AG09319 (cell line): ENCODE data around the gene ARFRP1.
"Not testable (repeated sequence)": the region's sequence is repeated elsewhere in the genome, so short reads cannot be mapped to it uniquely, and the experiment has no call there.

Experiments
- DNase-seq: peaks from one replicate; pipeline ENCODE4 v3.0.0-alpha.2; 2010; ENCODE audit warnings: low read depth; ENCODE audit errors: extremely low read depth
- CTCF ChIP-seq: IDR thresholded peaks from 2 replicates; pipeline ENCODE4 v1.5.1; 2011; ENCODE audit warnings: low read depth, mild to moderate bottlenecking, inconsistent platforms, low read length, moderate library complexity

Gene ARFRP1

DNA sequence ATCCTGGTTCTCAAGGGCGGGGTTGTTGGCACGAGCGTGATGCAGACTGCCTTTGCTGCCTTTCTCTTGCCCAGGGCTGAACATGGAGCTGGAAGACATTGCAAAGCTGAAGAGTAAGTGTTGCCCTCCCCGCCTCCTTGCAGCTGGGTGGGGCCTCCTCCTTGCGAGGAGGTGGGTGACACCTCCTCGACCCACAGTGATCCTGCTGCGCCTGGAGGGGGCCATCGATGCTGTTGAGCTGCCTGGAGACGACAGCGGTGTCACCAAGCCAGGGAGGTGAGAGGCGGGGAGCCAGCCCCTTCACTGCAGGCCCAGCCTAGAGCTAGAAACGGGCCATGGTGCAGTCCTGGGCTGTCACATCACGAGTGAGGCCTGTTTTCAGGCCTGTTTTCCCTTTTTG is 29.7 kb downstream of the ARFRP1 start:
- no peak for DNase-seq

DNA sequence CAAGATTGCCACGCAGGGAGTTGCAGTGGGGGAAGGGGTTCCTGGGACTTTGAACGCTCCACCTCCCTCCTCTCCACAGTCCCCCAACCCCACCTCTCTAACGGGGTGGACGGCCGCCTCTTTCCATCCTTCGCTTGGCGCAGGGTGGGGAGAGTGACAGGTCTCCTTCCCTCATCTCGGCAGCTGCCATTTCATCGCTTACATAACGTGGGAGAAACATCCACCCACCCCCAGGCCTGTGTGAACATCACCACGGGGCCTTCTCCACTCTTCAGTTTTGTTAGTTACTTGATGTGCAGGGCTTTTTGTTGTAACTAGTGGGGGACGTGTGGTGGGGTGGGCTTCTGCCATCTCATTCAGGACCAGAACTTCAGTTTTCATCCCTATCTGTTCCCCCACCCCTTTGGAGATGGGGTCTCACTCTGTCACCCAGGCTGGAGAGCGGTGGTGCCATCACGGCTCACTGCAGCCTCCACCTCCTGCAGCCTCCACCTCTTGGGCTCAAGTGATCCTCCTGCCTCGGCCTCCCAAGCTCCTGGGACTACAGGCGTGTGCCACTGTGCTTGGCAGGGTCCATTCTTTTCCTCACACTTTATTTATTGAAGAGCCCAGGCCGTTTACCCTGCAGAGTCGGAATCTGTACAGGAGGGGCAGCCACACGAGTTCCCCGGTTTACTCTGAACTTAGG is 32.0 kb downstream of the ARFRP1 start:
- no peak for TF ChIP-seq CTCF
- DNase-seq, result no peak

More for the DNA sequence above, 29.7 kb downstream of the ARFRP1 start:
- no peak for TF ChIP-seq CTCF

DNA sequence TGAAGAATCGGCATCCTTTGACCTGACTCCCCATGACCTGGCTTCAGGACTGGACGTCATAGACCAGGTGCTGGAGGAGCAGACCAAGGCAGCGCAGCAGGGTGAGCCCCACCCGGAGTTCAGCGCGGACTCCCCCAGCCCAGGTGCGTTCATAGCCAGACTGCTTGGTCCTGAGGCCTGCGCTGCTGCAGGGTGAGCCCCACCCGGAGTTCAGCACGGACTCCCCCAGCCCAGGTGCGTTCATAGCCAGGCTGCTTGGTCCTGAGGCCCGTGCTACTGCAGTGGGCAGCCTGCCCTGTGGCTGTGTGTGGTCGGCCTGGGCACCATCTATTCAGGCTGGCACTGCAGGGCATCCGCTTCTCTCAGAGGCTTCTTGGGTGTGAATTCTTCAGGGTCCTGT is 33.8 kb downstream of the ARFRP1 start:
- no peak for TF ChIP-seq CTCF
- no peak for DNase-seq

DNA sequence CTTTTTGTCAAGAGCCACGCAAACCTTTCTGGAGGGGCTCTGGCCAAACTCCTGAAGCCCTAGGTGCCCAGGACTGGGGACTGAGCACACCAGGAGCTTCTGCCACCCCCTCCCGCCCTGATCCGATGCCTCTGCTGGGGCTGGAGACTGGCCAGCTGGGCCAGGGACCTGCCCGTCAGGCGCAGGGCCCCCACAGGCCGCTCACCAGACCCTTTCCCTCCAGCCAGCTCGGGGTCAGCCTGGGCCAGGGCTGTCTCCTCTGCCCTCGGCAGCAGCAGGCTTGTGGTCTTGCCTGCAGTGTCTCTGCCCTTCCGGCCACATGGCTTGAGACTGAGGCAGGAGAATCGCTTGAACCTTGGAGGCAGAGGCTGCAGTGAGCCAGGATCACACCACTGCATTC is 35.1 kb downstream of the ARFRP1 start:
- no peak for DNase-seq
- no peak for TF ChIP-seq CTCF

DNA sequence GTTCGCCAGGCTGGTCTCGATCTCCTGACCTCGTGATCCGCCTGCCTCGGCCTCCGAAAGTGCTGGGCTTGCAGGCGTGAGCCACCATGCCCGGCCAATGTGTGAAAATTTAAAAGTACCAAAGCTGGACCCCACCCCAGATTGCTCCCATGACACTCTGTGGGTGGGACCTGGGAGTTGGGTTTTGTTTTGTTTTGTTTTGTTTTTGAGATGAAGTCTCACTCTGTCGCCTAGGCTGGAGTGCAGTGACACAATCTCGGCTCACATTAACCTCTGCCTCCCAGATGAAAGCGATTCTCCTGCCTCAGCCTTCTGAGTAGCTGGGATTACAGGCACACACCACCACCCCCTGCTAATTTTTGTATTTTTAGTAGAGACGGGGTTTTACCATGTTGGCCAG is 36.1 kb downstream of the ARFRP1 start:
- DNase-seq, result not testable (repeated sequence)

GRCh38 chr20:63668351-63668750 is 39.4 kb downstream of the ARFRP1 start:
- TF ChIP-seq CTCF, result no peak
- DNase-seq, result no peak

DNA sequence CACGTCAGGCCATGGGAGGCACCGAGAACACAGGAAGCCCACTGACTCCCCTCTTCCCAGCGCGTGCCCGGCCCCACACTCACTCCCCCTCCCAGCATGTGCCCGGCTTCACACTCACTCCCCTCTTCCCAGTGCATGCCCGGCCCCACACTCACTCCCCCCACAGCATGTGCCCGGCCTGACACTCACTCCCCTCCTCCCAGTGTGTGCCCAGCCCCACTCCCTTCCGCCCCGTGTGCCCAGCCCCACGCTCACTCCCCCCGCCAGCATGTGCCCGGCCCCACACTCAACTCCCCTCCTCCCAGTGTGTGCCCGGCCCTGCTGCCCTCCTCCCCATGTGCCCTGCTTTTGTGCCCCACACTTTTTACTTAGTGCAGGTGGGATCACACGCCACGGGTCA is 39.9 kb downstream of the ARFRP1 start:
- TF ChIP-seq CTCF, result no peak
- DNase-seq, result no peak

DNA sequence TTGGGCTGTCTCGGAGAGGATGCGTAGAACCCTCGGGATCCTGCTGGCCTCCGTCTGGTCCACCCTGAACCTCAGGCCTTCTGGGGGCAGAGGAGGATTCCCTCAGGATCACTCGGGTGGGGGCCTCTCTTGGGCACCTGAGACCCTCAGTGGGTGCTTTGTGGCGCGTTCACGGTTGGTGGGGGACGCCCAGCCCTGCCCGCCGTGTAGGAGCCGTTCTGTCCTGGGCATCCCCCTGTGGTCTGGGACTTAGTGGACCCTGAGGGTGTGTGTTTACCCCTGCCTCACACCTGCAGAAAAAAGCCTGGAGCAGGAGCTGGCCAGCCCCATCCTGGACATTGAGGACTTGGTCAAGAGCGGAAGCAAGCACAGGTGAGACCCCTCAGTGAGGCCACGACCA is 42.1 kb downstream of the ARFRP1 start:
- DNase-seq, result no peak
- no peak for TF ChIP-seq CTCF
